Common myeloid progenitor, CD34-positive (primary cell): ENCODE measurements around the gene PARP8.

Experiments used
- CTCF ChIA-PET: fragments of 350-600 bp; sonication (Branson Sonifier 250); formaldehyde crosslinking; loops from one replicate; lab custom pipeline; 2021; ENCODE audit warnings: antibody characterized with exemption; lab: Charles Lee
- POLR2A ChIA-PET: fragments of 350-600 bp; sonication (Branson Sonifier 250); formaldehyde crosslinking; loops from one replicate; lab custom pipeline; 2021; ENCODE audit warnings: antibody characterized with exemption; lab: Charles Lee
- DNase-seq, 3 donors: peaks; one replicate each; pipeline versions ENCODE4 v3.0.0 to v3.0.0-alpha.2; 2013
- H3K27ac ChIP-seq, 2 experiments: 1 replicate in 1 of 2; 2 replicates in 1 of 2; pipeline ENCODE4 v1.7.0; 2013; ENCODE audit warnings: inconsistent platforms in 2 of 2, low read length in 2 of 2, mild to moderate bottlenecking in 2 of 2, low read depth in 1 of 2, moderate library complexity in 1 of 2; ENCODE audit not compliant: severe bottlenecking in 2 of 2, insufficient read depth in 1 of 2, poor library complexity in 1 of 2
- H3K27me3 ChIP-seq, 5 experiments: replicated peaks in 2 of 5; 1 replicate in 3 of 5; 2 replicates in 2 of 5; pipeline versions ENCODE4 v1.6.1 to v1.7.0; 2013; ENCODE audit warnings: low read length in 4 of 5, mild to moderate bottlenecking in 2 of 5, moderate library complexity in 2 of 5, inconsistent platforms in 1 of 5; ENCODE audit not compliant: insufficient read depth in 5 of 5, control insufficient read depth in 4 of 5
- H3K36me3 ChIP-seq, 4 experiments: 1 replicate in 2 of 4; 2 replicates in 2 of 4; pipeline versions ENCODE4 v1.6.1 to v1.7.0; 2013; ENCODE audit warnings: low read length in 3 of 4, control low read depth in 1 of 4, mild to moderate bottlenecking in 1 of 4; ENCODE audit not compliant: control insufficient read depth in 4 of 4, insufficient read depth in 4 of 4
- H3K4me1 ChIP-seq, 4 experiments: 1 replicate in 3 of 4; 2 replicates in 1 of 4; pipeline versions ENCODE4 v1.6.1 to v1.7.1; 2013; ENCODE audit warnings: low read length in 3 of 4, mild to moderate bottlenecking in 3 of 4, control low read depth in 1 of 4, inconsistent platforms in 1 of 4, moderate library complexity in 1 of 4; ENCODE audit not compliant: control insufficient read depth in 4 of 4, insufficient read depth in 4 of 4; ENCODE audit errors: control extremely low read depth in 1 of 4
- H3K4me3 ChIP-seq, 7 experiments: 1 replicate in 4 of 7; 2 replicates in 3 of 7; pipeline versions ENCODE4 v1.5.1 to v1.7.0; 2013; ENCODE audit warnings: mild to moderate bottlenecking in 7 of 7, low read length in 6 of 7, moderate library complexity in 6 of 7, inconsistent platforms in 2 of 7, low read depth in 2 of 7, control low read depth in 1 of 7; ENCODE audit not compliant: insufficient read depth in 4 of 7, control insufficient read depth in 1 of 7; ENCODE audit errors: extremely low read depth in 1 of 7
- H3K9me3 ChIP-seq, 5 experiments: 1 replicate in 4 of 5; 2 replicates in 1 of 5; pipeline versions ENCODE4 v1.6.1 to v1.7.1; 2013; ENCODE audit warnings: low read length in 4 of 5, mild to moderate bottlenecking in 2 of 5, inconsistent platforms in 1 of 5, low read depth in 1 of 5, moderate library complexity in 1 of 5; ENCODE audit not compliant: control insufficient read depth in 4 of 5, insufficient read depth in 2 of 5; ENCODE audit errors: control extremely low read depth in 1 of 5
- WGBS: methylation state at CpG from one replicate; pipeline ENCODE4 v1.1.5; 2013; ENCODE audit not compliant: insufficient coverage; 5-methylcytosine and 5-hydroxymethylcytosine counted together

Gene PARP8

GRCh38 chr5:50653946-50654345 is 12.5 kb upstream of the PARP8 start:
- peak; percentile 51 to 91 (median 87) for DNase-seq
- Histone ChIP-seq H3K36me3 (no peaks in the 10 kb centered on the region), H3K4me3 (no peak overlapping the region), H3K27ac (no peak overlapping the region), H3K9me3 (no peaks in the 10 kb centered on the region), H3K27me3 (peaks cover 0 to 6% (median 0%) of the 10 kb centered on the region in 5 experiments), H3K4me1 (peaks cover 4 to 14% (median 5%) of the 10 kb centered on the region in 4 experiments)
- POLR2A ChIA-PET = no interaction called here
- CTCF ChIA-PET = no interaction called here
- WGBS = no CpG with 5 or more reads among the region's 3 CpGs

- Histone ChIP-seq H3K9me3 (no peaks in the 10 kb centered on the region), H3K36me3 (no peaks in the 10 kb centered on the region), H3K4me1 (peaks cover 4 to 11% (median 5%) of the 10 kb centered on the region in 4 experiments), H3K27me3 (peaks cover 0 to 5% (median 0%) of the 10 kb centered on the region in 5 experiments), H3K4me3 (no peak overlapping the region), H3K27ac (no peak overlapping the region)
- ChIA-PET CTCF (no interaction called here), POLR2A (no interaction called here)
- 50% methylated on average over 3 of the region's 3 CpGs for WGBS
- DNase-seq = no peak
These were observed 11.2 kb upstream of the PARP8 start for GRCh38 chr5:50655067-50655809.

- peaks cover 0 to 6% (median 0%) of the 10 kb centered on the region in 5 experiments for H3K27me3 ChIP-seq
- ChIA-PET POLR2A (no interaction called here), CTCF (no interaction called here)
- H3K9me3 ChIP-seq = no peaks in the 10 kb centered on the region
- no peak overlapping the region for H3K27ac ChIP-seq
- no peaks in the 10 kb centered on the region for H3K36me3 ChIP-seq
- 100% methylated on average over 2 of the region's 2 CpGs for WGBS
- no peak overlapping the region for H3K4me3 ChIP-seq
- peaks cover 4 to 11% (median 5%) of the 10 kb centered on the region in 4 experiments for H3K4me1 ChIP-seq
- no peak for DNase-seq
These were observed 10.6 kb upstream of the PARP8 start for GRCh38 chr5:50655810-50656205.

GRCh38 chr5:50657044-50657443 is 9.4 kb upstream of the PARP8 start:
- H3K36me3 ChIP-seq = no peaks in the 10 kb centered on the region
- CTCF ChIA-PET = no interaction called here
- no peak overlapping the region for H3K27ac ChIP-seq
- peaks cover 4 to 11% (median 5%) of the 10 kb centered on the region in 4 experiments for H3K4me1 ChIP-seq
- POLR2A ChIA-PET = no interaction called here
- H3K4me3 ChIP-seq = no peak overlapping the region
- WGBS = 100% methylated on average over 1 of the region's 5 CpGs
- no peaks in the 10 kb centered on the region for H3K9me3 ChIP-seq
- no peak for DNase-seq
- peaks cover 0 to 6% (median 0%) of the 10 kb centered on the region in 5 experiments for H3K27me3 ChIP-seq

- no peak overlapping the region for H3K27ac ChIP-seq
- DNase-seq = peak in 2 of 3 donors; percentile 62 to 72
- ChIA-PET CTCF (no interaction called here), POLR2A (no interaction called here)
- peaks cover 0 to 8% (median 0%) of the 10 kb centered on the region in 5 experiments for H3K27me3 ChIP-seq
- no peaks in the 10 kb centered on the region for H3K36me3 ChIP-seq
- H3K4me3 ChIP-seq = no peak overlapping the region
- WGBS = no CpG with 5 or more reads among the region's 1 CpG
- no peaks in the 10 kb centered on the region for H3K9me3 ChIP-seq
- peaks cover 4 to 15% (median 5%) of the 10 kb centered on the region in 4 experiments for H3K4me1 ChIP-seq
These were observed 8.2 kb upstream of the PARP8 start for GRCh38 chr5:50658246-50658645.

- ChIA-PET POLR2A (no interaction called here), CTCF (no interaction called here)
- Histone ChIP-seq H3K27me3 (peaks cover 0 to 5% (median 0%) of the 10 kb centered on the region in 5 experiments), H3K9me3 (no peaks in the 10 kb centered on the region), H3K36me3 (no peaks in the 10 kb centered on the region), H3K27ac (no peak overlapping the region), H3K4me1 (peaks cover 3 to 40% (median 22%) of the 10 kb centered on the region in 4 experiments), H3K4me3 (no peak overlapping the region)
- DNase-seq = peak in 1 of 3 donors; percentile 35
- 11% methylated on average over 4 of the region's 4 CpGs for WGBS
These were observed 2.8 kb upstream of the PARP8 start for GRCh38 chr5:50663636-50664035.

- H3K27me3 ChIP-seq = peaks cover 0 to 5% (median 0%) of the 10 kb centered on the region in 5 experiments
- no peaks in the 10 kb centered on the region for H3K9me3 ChIP-seq
- H3K36me3 ChIP-seq = no peaks in the 10 kb centered on the region
- peak in 1 of 3 donors; percentile 29 for DNase-seq
- ChIA-PET POLR2A (no interaction called here), CTCF (interaction anchor here (1.9 kb wide), 1 partner anchor 60 kb away, joined by 5 read pairs; no protein-coding TSS in a partner anchor)
- no peak overlapping the region for H3K27ac ChIP-seq
- peak overlapping the region in 1 of 7 experiments; percentile 88 for H3K4me3 ChIP-seq
- peaks cover 10 to 44% (median 26%) of the 10 kb centered on the region in 4 experiments for H3K4me1 ChIP-seq
These were observed 1.3 kb upstream of the PARP8 start for GRCh38 chr5:50665091-50665490.
